Endothelial cell of umbilical vein (primary cell): ENCODE results near the gene DHX9. TPM values are rescaled to one million over a fixed set of nuclear protein-coding genes. Genes with fewer than 3 reads are reported as not detected.

Source experiments
- BruUV-seq: library from RNA; stranded (reverse); fragments of 400-500 nt; replicated peaks from 2 replicates; lab custom pipeline; 2021; lab: Mats Ljungman, UMichigan
- CTCF ChIA-PET: fragments of 300-600, 350-600 bp; sonication (Branson Sonifier 250); formaldehyde crosslinking; loops from one replicate; lab custom pipeline; 2021; ENCODE audit warnings: antibody characterized with exemption, inconsistent platforms; lab: Charles Lee
- POLR2A ChIA-PET: fragments of 300-600, 350-600 bp; sonication (Branson Sonifier 250); formaldehyde crosslinking; loops from one replicate; lab custom pipeline; 2021; ENCODE audit warnings: antibody characterized with exemption, inconsistent platforms; lab: Charles Lee
- DNase-seq: peaks from one replicate; pipeline ENCODE4 v3.0.0-alpha.2; 2011; ENCODE audit warnings: low read depth, low spot score
- FAIRE-seq: peaks from 2 replicates; lab custom pipeline; 2011; peaks lifted over from hg19 to GRCh38; lab: Jason Lieb, UNC
- H2AFZ ChIP-seq: 2 replicates; pipeline ENCODE4 v1.6.0; 2012; ENCODE audit warnings: low read depth, low read length, control low read depth, inconsistent platforms
- H3K27ac ChIP-seq: 2 replicates; pipeline ENCODE4 v1.5.1; 2011; ENCODE audit warnings: low read depth, mild to moderate bottlenecking, control low read depth, low read length, moderate library complexity; ENCODE audit not compliant: insufficient read depth
- H3K27me3 ChIP-seq, 2 experiments: 2 replicates each; pipeline versions ENCODE4 v1.6.0 to v1.6.1; 2011; ENCODE audit warnings: low read length in 2 of 2, mixed read lengths in 1 of 2; ENCODE audit not compliant: control insufficient read depth in 2 of 2, insufficient read depth in 2 of 2
- H3K36me3 ChIP-seq, 2 experiments: 2 replicates in 1 of 2; 3 replicates in 1 of 2; pipeline ENCODE4 v1.5.1; 2011; ENCODE audit warnings: low read length in 2 of 2, mild to moderate bottlenecking in 1 of 2, moderate library complexity in 1 of 2; ENCODE audit not compliant: control insufficient read depth in 2 of 2, insufficient read depth in 2 of 2; ENCODE audit errors: extremely low read depth in 1 of 2
- H3K4me1 ChIP-seq: 3 replicates; pipeline ENCODE4 v1.5.1; 2011; ENCODE audit warnings: mild to moderate bottlenecking, low read length; ENCODE audit not compliant: control insufficient read depth, insufficient read depth; ENCODE audit errors: extremely low read depth
- H3K4me2 ChIP-seq: 2 replicates; pipeline ENCODE4 v1.6.1; 2011; ENCODE audit warnings: low read length, control low read depth, mixed read lengths; ENCODE audit not compliant: insufficient read depth
- H3K4me3 ChIP-seq, 3 experiments: fragments of 200-600 bp in 1 of 3; sonication (generic), shearing (Covaris generic) in 1 of 3; replicated peaks in 1 of 3; 2 replicates each; pipeline ENCODE4 v1.5.1; 2011 to 2016; ENCODE audit warnings: control low read depth in 3 of 3, low read length in 3 of 3, mild to moderate bottlenecking in 2 of 3, inconsistent platforms in 1 of 3, low read depth in 1 of 3, moderate library complexity in 1 of 3; ENCODE audit not compliant: insufficient read depth in 1 of 3
- H3K79me2 ChIP-seq: 2 replicates; pipeline ENCODE4 v1.6.0; 2012; ENCODE audit warnings: low read length, inconsistent platforms; ENCODE audit not compliant: control insufficient read depth, insufficient read depth
- H3K9ac ChIP-seq: replicated peaks from 2 replicates; pipeline ENCODE3; 2011; ENCODE audit warnings: low read length, control low read depth; ENCODE audit not compliant: insufficient read depth; ENCODE audit errors: extremely low read depth
- H3K9me1 ChIP-seq: replicated peaks from 3 replicates; pipeline ENCODE4 v1.6.0; 2011; ENCODE audit warnings: mild to moderate bottlenecking, low read length; ENCODE audit not compliant: control insufficient read depth, insufficient read depth; ENCODE audit errors: extremely low read depth
- H3K9me3 ChIP-seq: replicated peaks from 2 replicates; pipeline ENCODE4 v1.5.1; 2012; ENCODE audit warnings: low read length, inconsistent platforms; ENCODE audit not compliant: control insufficient read depth, insufficient read depth
- H4K20me1 ChIP-seq: replicated peaks from 2 replicates; pipeline ENCODE3; 2011; ENCODE audit warnings: mild to moderate bottlenecking, low read length; ENCODE audit not compliant: control insufficient read depth, insufficient read depth; ENCODE audit errors: extremely low read depth
- CTCF ChIP-seq, 2 donors: IDR thresholded peaks; 1 replicate in 1 of 2; 2 replicates in 1 of 2; pipeline ENCODE4 v1.5.1; 2011; ENCODE audit warnings: low read length in 2 of 2, mild to moderate bottlenecking in 2 of 2, moderate library complexity in 2 of 2, control low read depth in 1 of 2, inconsistent platforms in 1 of 2, low read depth in 1 of 2; ENCODE audit not compliant: insufficient read depth in 1 of 2; ENCODE audit errors: extremely low read depth in 1 of 2
- JUN ChIP-seq: IDR thresholded peaks from 2 replicates; pipeline ENCODE4 v1.6.1; 2011; ENCODE audit warnings: borderline replicate concordance, low read depth; ENCODE audit not compliant: insufficient read length, insufficient read depth
- POLR2AphosphoS5 ChIP-seq: IDR thresholded peaks from 2 replicates; pipeline ENCODE4 v1.6.1; 2012; ENCODE audit warnings: low read depth, mild to moderate bottlenecking, control low read depth, low read length, moderate library complexity; ENCODE audit not compliant: insufficient read depth
- dilution Hi-C: fragments of 300-500 bp; cut with MboI; formaldehyde crosslinking; loops from one replicate; pipeline ENCODE4 v1.15.0; 2019; ENCODE audit warnings: low sequenced_read_pairs; ENCODE audit not compliant: extremely low pct_ligation_motif_present
- intact Hi-C: fragments of 100-400 bp; cut with micrococcal nuclease; formaldehyde crosslinking; loops from one replicate; pipeline ENCODE4 v1.10.0; 2022
- polyA plus RNA-seq, 4 experiments: library from polyadenylated mRNA; depleted of rRNA in 3 of 4; stranded (reverse) in 3 of 4; unstranded in 1 of 4; fragments of >200 nt; gene quantifications; 2 replicates each; pipeline versions ENCODE4 v1.2.1 to v1.2.3, GENCODE V29; 2011 to 2012; ENCODE audit warnings: missing spikeins in 1 of 4
- total RNA-seq: library from RNA; stranded (reverse); gene quantifications from 2 replicates; pipeline ENCODE4 v1.2.3, GENCODE V29; 2021

Gene DHX9
- total and polyA plus RNA-seq, 2 donors (not counting 3 experiments of a cell fraction or from before 2014, with no cell fraction given): 142 to 220 TPM

GRCh38 chr1:182791281-182792179 lies 47.6 kb upstream of the DHX9 start:
- Histone ChIP-seq H3K9me3 (no peaks in the 10 kb centered on the region), H3K4me1 (peaks cover 8% of the 10 kb centered on the region), H4K20me1 (no peaks in the 10 kb centered on the region), H3K27me3 (peaks cover 30 to 55% of the 10 kb centered on the region in 2 experiments), H3K79me2 (no peaks in the 10 kb centered on the region), H3K27ac (no peak overlapping the region), H3K4me3 (no peak overlapping the region), H3K4me2 (no peak overlapping the region), H2AFZ (no peak overlapping the region), H3K9me1 (no peaks in the 10 kb centered on the region), H3K9ac (no peak overlapping the region), H3K36me3 (no peaks in the 10 kb centered on the region)
- POLR2A ChIA-PET: no interaction called here
- TF ChIP-seq JUN (no peak), POLR2AphosphoS5 (no peak), CTCF (IDR thresholded peaks at IDR 0.05; ENCODE audit: extremely low read depth in 1 of 2, insufficient read depth in 1 of 2, low read depth in 1 of 2, low read length in 2 of 2) (no peak)
- intact Hi-C loops: no loop called here
- dilution Hi-C loops: no loop called here
- no peak for FAIRE-seq
- DNase-seq: no peak
- CTCF ChIA-PET: interaction anchor here (2.0 kb wide), 1 partner anchor 27 kb away, joined by 5 read pairs; no protein-coding TSS in a partner anchor
- no TSS peak for BruUV-seq
